Endothelial cell (in vitro differentiated cells): Measurements from ENCODE around the gene PRSS33. TPM values are rescaled to one million over a fixed set of nuclear protein-coding genes. Genes with fewer than 3 reads are reported as not detected.
A peak's percentile ranks its signal among the peaks of the same experiment; 100 is the strongest.

Experiments used
- DNase-seq: peaks from one replicate; pipeline ENCODE4 v3.0.0; 2021; ENCODE audit warnings: low spot score
- H3K27ac Mint-ChIP-seq: one replicate; pipeline ENCODE4 v1.8.0; 2021; ENCODE audit warnings: mixed read lengths, inconsistent platforms; ENCODE audit not compliant: unreplicated experiment
- H3K27me3 Mint-ChIP-seq: one replicate; pipeline ENCODE4 v1.8.0; 2021; ENCODE audit warnings: mild to moderate bottlenecking, moderate library complexity, mixed read lengths, inconsistent platforms; ENCODE audit not compliant: unreplicated experiment
- H3K36me3 Mint-ChIP-seq: one replicate; pipeline ENCODE4 v1.8.0; 2021; ENCODE audit warnings: mild to moderate bottlenecking, low read depth, mixed read lengths, inconsistent platforms; ENCODE audit not compliant: unreplicated experiment
- H3K4me1 Mint-ChIP-seq: one replicate; pipeline ENCODE4 v1.8.0; 2021; ENCODE audit warnings: mild to moderate bottlenecking, mixed read lengths, inconsistent platforms; ENCODE audit not compliant: unreplicated experiment
- H3K4me3 Mint-ChIP-seq: one replicate; pipeline ENCODE4 v1.8.0; 2021; ENCODE audit warnings: mild to moderate bottlenecking, mixed read lengths, inconsistent platforms; ENCODE audit not compliant: unreplicated experiment
- H3K9me3 Mint-ChIP-seq: one replicate; pipeline ENCODE4 v1.8.0; 2021; ENCODE audit warnings: mixed read lengths, inconsistent platforms; ENCODE audit not compliant: unreplicated experiment
- CTCF ChIP-seq: fragments of 200-600 bp; sonication (generic); IDR thresholded peaks from one replicate; pipeline ENCODE4 v1.5.0; 2021; ENCODE audit warnings: antibody characterized with exemption; ENCODE audit not compliant: unreplicated experiment
- total RNA-seq: library from RNA; stranded (reverse); fragmentation: NEBNext Ultra II Directional; extraction: Animal tissue kit (Norgen Biotek cat#: 25700); gene quantifications from one replicate; pipeline ENCODE4 v1.2.1, GENCODE V29; 2021; ENCODE audit not compliant: unreplicated experiment

PRSS33 gene
- total RNA-seq, 1 donor from 2014 or later = not detected

DNA sequence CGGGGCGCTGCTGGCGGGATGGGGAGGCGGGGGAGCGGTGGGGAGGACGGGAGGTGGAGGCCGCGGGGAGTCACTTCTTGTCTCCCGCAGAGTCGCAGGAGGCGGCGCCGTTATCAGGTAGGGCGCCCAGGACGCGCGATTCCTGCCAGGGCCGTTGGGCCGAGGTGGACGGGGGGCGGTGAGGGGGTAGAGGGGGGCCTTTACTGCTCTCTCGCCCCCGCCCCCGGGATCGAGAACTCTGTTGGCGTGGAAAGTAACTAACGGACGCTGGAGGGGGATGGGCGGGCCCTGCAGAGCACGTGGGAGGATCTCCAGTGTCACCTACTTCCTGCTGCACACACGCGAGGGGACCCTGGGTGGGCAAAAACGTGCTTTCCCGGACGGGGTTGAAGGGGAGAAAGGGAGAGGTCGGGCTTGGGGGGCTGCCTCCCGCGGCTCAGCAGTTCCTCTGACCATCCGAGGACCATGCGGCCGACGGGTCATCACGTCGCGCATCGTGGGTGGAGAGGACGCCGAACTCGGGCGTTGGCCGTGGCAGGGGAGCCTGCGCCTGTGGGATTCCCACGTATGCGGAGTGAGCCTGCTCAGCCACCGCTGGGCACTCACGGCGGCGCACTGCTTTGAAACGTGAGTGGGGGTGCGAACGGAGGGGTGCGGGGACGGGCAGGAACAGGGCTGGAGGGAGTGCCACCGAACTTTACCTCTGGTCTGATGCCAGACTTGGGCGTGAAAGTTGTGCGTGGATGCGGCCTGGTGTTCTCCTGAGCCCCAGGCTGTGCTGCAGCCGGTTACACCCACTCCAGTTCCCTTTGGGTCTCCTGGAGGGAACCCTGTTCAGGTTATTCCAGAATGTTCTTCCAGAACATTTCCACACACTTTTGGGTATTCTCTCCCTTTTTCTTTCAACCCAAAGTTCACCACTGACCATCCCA is 30.2 kb upstream of the PRSS33 start:
- no peak for TF ChIP-seq CTCF
- no peak overlapping the region for H3K27ac Mint-ChIP-seq
- no peaks in the 10 kb centered on the region for H3K36me3 Mint-ChIP-seq
- no peaks in the 10 kb centered on the region for H3K4me1 Mint-ChIP-seq
- H3K9me3 Mint-ChIP-seq = no peaks in the 10 kb centered on the region
- H3K27me3 Mint-ChIP-seq = peaks cover 12% of the 10 kb centered on the region
- DNase-seq = no peak
- no peak overlapping the region for H3K4me3 Mint-ChIP-seq

- no peak for DNase-seq
- Mint-ChIP-seq H3K27me3 (peaks cover 12% of the 10 kb centered on the region), H3K4me3 (no peak within 1 kb of the TSS), H3K27ac (no peak within 1 kb of the TSS), H3K36me3 (no peaks in the 10 kb centered on the region), H3K4me1 (no peaks in the 10 kb centered on the region), H3K9me3 (no peaks in the 10 kb centered on the region)
- TF ChIP-seq CTCF = peak; percentile 33
These were observed 29.5 kb upstream of the PRSS33 start, which contains the start of gene PRSS21 for GRCh38 chr16:2816751-2817339. PRSS21 (plus strand) TSS chr16:2817237; CDS start chr16:2817269, 32 bp downstream.

DNA sequence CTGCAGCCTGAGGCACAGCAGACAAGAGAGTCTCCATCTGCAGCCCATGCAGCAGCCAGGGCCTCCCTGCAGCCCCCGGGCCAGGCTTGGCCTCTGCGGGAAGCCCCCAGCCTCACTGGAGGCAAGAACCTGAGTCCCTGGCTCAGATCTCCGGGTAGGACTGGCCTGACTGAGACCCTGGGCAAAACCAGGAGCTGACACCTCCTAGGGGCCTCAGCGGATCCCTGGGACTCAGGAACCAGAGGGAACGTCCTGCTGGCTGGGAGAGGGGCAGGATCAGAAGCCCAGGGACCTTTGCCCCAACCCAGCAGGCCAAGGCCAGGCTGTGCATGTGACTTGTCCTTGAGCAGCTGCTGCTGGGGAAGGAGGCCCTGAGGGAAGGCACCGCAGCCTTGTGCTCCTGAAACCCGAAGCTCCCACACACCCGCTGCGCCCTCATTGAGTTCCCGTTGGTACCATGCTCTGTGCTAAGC is 28.0 kb upstream of the PRSS33 start:
- TF ChIP-seq CTCF = no peak
- no peak for DNase-seq
- H3K27ac Mint-ChIP-seq = no peak overlapping the region
- no peak overlapping the region for H3K4me3 Mint-ChIP-seq
- no peaks in the 10 kb centered on the region for H3K36me3 Mint-ChIP-seq
- no peaks in the 10 kb centered on the region for H3K9me3 Mint-ChIP-seq
- H3K4me1 Mint-ChIP-seq = no peaks in the 10 kb centered on the region
- H3K27me3 Mint-ChIP-seq = peaks cover 10% of the 10 kb centered on the region

DNA sequence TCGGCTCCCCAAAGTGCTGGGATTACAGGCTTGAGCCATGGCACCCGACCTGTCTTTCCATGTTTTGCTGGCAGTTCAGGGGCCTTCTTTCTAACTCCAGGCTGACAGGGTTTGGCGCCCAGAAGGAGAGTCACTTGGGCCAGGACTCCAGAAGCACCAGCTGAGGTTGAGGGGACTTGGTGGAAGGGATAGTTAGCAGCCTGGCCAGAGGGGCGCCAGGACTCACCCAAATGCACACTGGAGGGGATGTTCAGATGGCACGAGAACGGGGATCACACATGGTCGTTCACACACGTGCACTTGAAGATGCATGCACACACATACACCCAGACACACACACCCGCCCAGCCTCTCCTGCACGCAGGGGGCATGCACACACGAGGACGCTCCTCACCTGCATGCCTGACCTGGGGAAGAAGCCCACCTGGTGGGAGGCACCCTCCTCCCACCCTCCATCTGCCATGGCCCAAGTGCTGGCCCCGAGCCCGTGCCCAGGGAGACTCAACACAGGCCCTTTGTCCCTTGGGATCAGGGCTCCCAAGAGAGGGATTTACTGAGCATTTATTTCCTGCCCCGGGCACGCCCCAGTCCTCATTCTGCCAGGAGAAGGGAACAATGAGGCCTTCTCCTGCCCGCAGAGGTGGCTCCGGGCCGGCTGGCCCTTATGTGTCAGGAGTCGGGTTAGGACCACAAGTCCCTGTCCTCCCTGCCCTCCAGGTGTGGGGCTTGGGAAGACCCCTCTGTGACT is 27.4 kb upstream of the PRSS33 start:
- Mint-ChIP-seq H3K27me3 (peaks cover 10% of the 10 kb centered on the region), H3K9me3 (no peaks in the 10 kb centered on the region), H3K4me1 (no peaks in the 10 kb centered on the region), H3K27ac (no peak overlapping the region), H3K4me3 (no peak overlapping the region), H3K36me3 (no peaks in the 10 kb centered on the region)
- TF ChIP-seq CTCF = no peak
- no peak for DNase-seq
